Mesodermal cell (in vitro differentiated cells): ENCODE results near the gene PRKAB1.

Experiments used
- H3K27ac ChIP-seq: 2 replicates; pipeline ENCODE4 v1.7.0; 2013; ENCODE audit warnings: mild to moderate bottlenecking, low read depth, low read length, moderate library complexity; ENCODE audit not compliant: severe bottlenecking
- H3K36me3 ChIP-seq: 2 replicates; pipeline ENCODE4 v1.7.1; 2013; ENCODE audit warnings: mild to moderate bottlenecking, low read length, moderate library complexity; ENCODE audit not compliant: control insufficient read depth, insufficient read depth
- H3K4me1 ChIP-seq: one replicate; pipeline ENCODE4 v1.7.1; 2013; ENCODE audit warnings: mild to moderate bottlenecking, low read length; ENCODE audit not compliant: insufficient read depth, control insufficient read depth, poor library complexity, severe bottlenecking
- H3K4me3 ChIP-seq: 2 replicates; pipeline ENCODE4 v1.7.0; 2013; ENCODE audit warnings: low read length, control low read depth, mild to moderate bottlenecking; ENCODE audit not compliant: insufficient read depth, poor library complexity, severe bottlenecking; ENCODE audit errors: extremely low read depth
- H3K9me3 ChIP-seq: 2 replicates; pipeline ENCODE4 v1.7.1; 2013; ENCODE audit warnings: mild to moderate bottlenecking, low read length, moderate library complexity; ENCODE audit not compliant: control insufficient read depth
- WGBS, 2 experiments: methylation state at CpG; one replicate each; pipeline ENCODE4 v1.1.5; 2013; ENCODE audit warnings: missing lambda C conversion rate in 2 of 2; ENCODE audit not compliant: insufficient coverage in 2 of 2; 5-methylcytosine and 5-hydroxymethylcytosine counted together

Gene PRKAB1

GRCh38 chr12:119664642-119665041 lies 3.3 kb upstream of the PRKAB1 start:
- no CpG with 5 or more reads among the region's 1 CpG for WGBS, 2 experiments
- no peak overlapping the region for H3K27ac ChIP-seq
- H3K4me1 ChIP-seq: no peaks in the 10 kb centered on the region

GRCh38 chr12:119665164-119665929 lies 2.6 kb upstream of the PRKAB1 start:
- Histone ChIP-seq H3K27ac (no peak overlapping the region), H3K9me3 (no peaks in the 10 kb centered on the region), H3K36me3 (peaks cover 9% of the 10 kb centered on the region), H3K4me3 (no peak overlapping the region), H3K4me1 (no peaks in the 10 kb centered on the region)
- WGBS, 2 experiments: 75 to 93% methylated on average over 2 of the region's 4 CpGs

More at GRCh38 chr12:119664642-119665041, 3.3 kb upstream of the PRKAB1 start:
- Histone ChIP-seq H3K36me3 (peaks cover 2% of the 10 kb centered on the region), H3K9me3 (no peaks in the 10 kb centered on the region), H3K4me3 (no peak overlapping the region)

GRCh38 chr12:119666226-119666795 lies 1.6 kb upstream of the PRKAB1 start:
- Histone ChIP-seq H3K9me3 (no peaks in the 10 kb centered on the region), H3K36me3 (peaks cover 19% of the 10 kb centered on the region), H3K4me3 (no peak overlapping the region), H3K4me1 (no peaks in the 10 kb centered on the region), H3K27ac (no peak overlapping the region)
- WGBS, 2 experiments: no CpG with 5 or more reads among the region's 2 CpGs

GRCh38 chr12:119666900-119667576 lies 895 bp upstream of the PRKAB1 start:
- H3K4me1 ChIP-seq: no peaks in the 10 kb centered on the region
- H3K27ac ChIP-seq: peak overlapping the region; percentile 45
- WGBS, 2 experiments: 45 to 49% methylated on average over 7 to 8 of the region's 9 CpGs
- peaks cover 26% of the 10 kb centered on the region for H3K36me3 ChIP-seq
- H3K9me3 ChIP-seq: no peaks in the 10 kb centered on the region
- H3K4me3 ChIP-seq: peak overlapping the region; percentile 97

GRCh38 chr12:119668324-119668841 lies 450 bp downstream of the PRKAB1 start:
- H3K4me3 ChIP-seq: peak overlapping the region; percentile 97
- 0% methylated on average over 9 to 11 of the region's 14 CpGs for WGBS, 2 experiments
- H3K36me3 ChIP-seq: peaks cover 39% of the 10 kb centered on the region
- peak overlapping the region; percentile 81 for H3K27ac ChIP-seq
- no peaks in the 10 kb centered on the region for H3K9me3 ChIP-seq
- no peaks in the 10 kb centered on the region for H3K4me1 ChIP-seq

- no peak overlapping the region for H3K4me3 ChIP-seq
- H3K27ac ChIP-seq: no peak overlapping the region
- H3K4me1 ChIP-seq: no peaks in the 10 kb centered on the region
- H3K9me3 ChIP-seq: no peaks in the 10 kb centered on the region
- 94 to 96% methylated on average over 8 to 9 of the region's 11 CpGs for WGBS, 2 experiments
- H3K36me3 ChIP-seq: peaks cover 55% of the 10 kb centered on the region
Measured at GRCh38 chr12:119669744-119670472, 2.0 kb downstream of the PRKAB1 start.

- 90 to 100% methylated on average over 2 to 3 of the region's 3 CpGs for WGBS, 2 experiments
- Histone ChIP-seq H3K4me1 (no peaks in the 10 kb centered on the region), H3K27ac (no peak overlapping the region), H3K9me3 (no peaks in the 10 kb centered on the region), H3K4me3 (no peak overlapping the region), H3K36me3 (peaks cover 64% of the 10 kb centered on the region)
Measured at GRCh38 chr12:119671070-119671469, 3.1 kb downstream of the PRKAB1 start.

GRCh38 chr12:119672194-119672593 lies 4.3 kb downstream of the PRKAB1 start:
- no peak overlapping the region for H3K27ac ChIP-seq
- H3K36me3 ChIP-seq: peaks cover 75% of the 10 kb centered on the region
- H3K4me1 ChIP-seq: no peaks in the 10 kb centered on the region
- no peaks in the 10 kb centered on the region for H3K9me3 ChIP-seq
- 92 to 93% methylated on average over 2 of the region's 8 CpGs for WGBS, 2 experiments
- H3K4me3 ChIP-seq: no peak overlapping the region

GRCh38 chr12:119673634-119674033 lies 5.7 kb downstream of the PRKAB1 start:
- peaks cover 5% of the 10 kb centered on the region for H3K4me1 ChIP-seq
- H3K4me3 ChIP-seq: no peak overlapping the region
- no peak overlapping the region for H3K27ac ChIP-seq
- 90% methylated on average over 5 to 6 of the region's 7 CpGs for WGBS, 2 experiments
- H3K9me3 ChIP-seq: no peaks in the 10 kb centered on the region
- peaks cover 90% of the 10 kb centered on the region for H3K36me3 ChIP-seq

GRCh38 chr12:119674560-119674959 lies 6.6 kb downstream of the PRKAB1 start:
- Histone ChIP-seq H3K27ac (no peak overlapping the region), H3K9me3 (no peaks in the 10 kb centered on the region), H3K4me3 (no peak overlapping the region), H3K4me1 (peaks cover 5% of the 10 kb centered on the region), H3K36me3 (peaks cover 98% of the 10 kb centered on the region)
- WGBS, 2 experiments: 90 to 96% methylated on average over 2 to 4 of the region's 4 CpGs
